GM23338 (cell line): ENCODE measurements around the gene AGPS. TPM values are rescaled to one million over a fixed set of nuclear protein-coding genes. Genes with fewer than 3 reads are reported as not detected.
"Not testable (repeated sequence)": the region's sequence is repeated elsewhere in the genome, so short reads cannot be mapped to it uniquely, and the experiment has no call there.

Experiments used
- ATAC-seq: fragments of 200-7000 bp; cut with Tn5 transposase; 3 replicates; pipeline ENCODE4 v1.9.1; 2020
- DNase-seq: peaks from one replicate; pipeline ENCODE4 v3.0.0-alpha.2; 2015; ENCODE audit warnings: low spot score
- H2AFZ ChIP-seq: fragments of 200-600 bp; sonication (generic); 2 replicates; pipeline ENCODE4 v1.8.0; 2016; ENCODE audit warnings: antibody characterized with exemption, mild to moderate bottlenecking, moderate library complexity
- H3F3A ChIP-seq: fragments of 200-600 bp; sonication (generic); replicated peaks from 2 replicates; pipeline ENCODE4 v1.8.0; 2017; ENCODE audit warnings: antibody characterized with exemption, mixed run types, low read depth
- H3K27ac ChIP-seq: fragments of 200-600 bp; sonication (generic); 2 replicates; pipeline ENCODE4 v1.6.1; 2016; ENCODE audit warnings: low read depth
- H3K27me3 ChIP-seq: fragments of 200-600 bp; sonication (generic); 2 replicates; pipeline ENCODE4 v1.8.0; 2016; ENCODE audit warnings: mild to moderate bottlenecking, mixed run types, moderate library complexity; ENCODE audit not compliant: insufficient read depth
- H3K36me3 ChIP-seq: fragments of 200-600 bp; sonication (generic); 2 replicates; pipeline ENCODE4 v1.8.0; 2016; ENCODE audit warnings: mild to moderate bottlenecking; ENCODE audit not compliant: insufficient read depth
- H3K4me1 ChIP-seq: fragments of 200-600 bp; sonication (generic); 2 replicates; pipeline ENCODE4 v1.8.0; 2016; ENCODE audit warnings: mild to moderate bottlenecking, moderate library complexity; ENCODE audit not compliant: insufficient read depth
- H3K4me2 ChIP-seq: fragments of 200-600 bp; sonication (generic); 2 replicates; pipeline ENCODE4 v1.7.1; 2017; ENCODE audit warnings: mixed run types
- H3K4me3 ChIP-seq: fragments of 200-600 bp; sonication (generic); 2 replicates; pipeline ENCODE4 v1.6.1; 2016; ENCODE audit warnings: mixed run types
- H3K79me2 ChIP-seq: fragments of 200-600 bp; sonication (generic); replicated peaks from 2 replicates; pipeline ENCODE4 v1.8.0; 2017; ENCODE audit warnings: mild to moderate bottlenecking; ENCODE audit not compliant: insufficient read depth
- H3K9me2 ChIP-seq: fragments of 200-600 bp; sonication (generic); 2 replicates; pipeline ENCODE4 v1.8.0; 2017; ENCODE audit not compliant: insufficient read depth
- H4K20me1 ChIP-seq: fragments of 200-600 bp; sonication (generic); replicated peaks from 2 replicates; pipeline ENCODE4 v1.8.0; 2017; ENCODE audit warnings: mild to moderate bottlenecking; ENCODE audit not compliant: insufficient read depth
- H3K27ac Mint-ChIP-seq: 2 replicates; pipeline ENCODE4 v1.8.0; 2020; ENCODE audit warnings: inconsistent platforms, mild to moderate bottlenecking, moderate library complexity, mixed read lengths
- H3K27me3 Mint-ChIP-seq: 3 replicates; pipeline ENCODE4 v1.8.0; 2022; ENCODE audit warnings: low read depth, mild to moderate bottlenecking, moderate library complexity, mixed read lengths, inconsistent platforms; ENCODE audit not compliant: insufficient read depth, poor library complexity
- H3K36me3 Mint-ChIP-seq: 3 replicates; pipeline ENCODE4 v1.8.0; 2021; ENCODE audit warnings: low read depth, mild to moderate bottlenecking, inconsistent platforms, moderate library complexity, mixed read lengths
- H3K4me1 Mint-ChIP-seq: 3 replicates; pipeline ENCODE4 v1.8.0; 2020; ENCODE audit warnings: mild to moderate bottlenecking, inconsistent platforms, mixed read lengths
- H3K4me3 Mint-ChIP-seq: 3 replicates; pipeline ENCODE4 v1.8.0; 2021; ENCODE audit warnings: moderate library complexity, mild to moderate bottlenecking, inconsistent platforms, mixed read lengths
- H3K9me3 Mint-ChIP-seq: 3 replicates; pipeline ENCODE4 v1.8.0; 2020; ENCODE audit warnings: moderate library complexity, mild to moderate bottlenecking, inconsistent platforms, mixed read lengths
- CREB1 ChIP-seq: fragments of 250-450 bp; sonication (Bioruptor Pico); IDR thresholded peaks from 2 replicates; pipeline ENCODE4 v1.5.0; 2020; ENCODE audit warnings: low read depth, mild to moderate bottlenecking, moderate library complexity
- ETS1 ChIP-seq: IDR thresholded peaks from 2 replicates; pipeline ENCODE4 v1.6.1; 2016; ENCODE audit warnings: antibody characterized with exemption
- EZH2phosphoT487 ChIP-seq: fragments of 200-600 bp; sonication (generic); IDR thresholded peaks from one replicate; pipeline ENCODE4 v1.8.1; 2018; ENCODE audit warnings: antibody characterized with exemption; ENCODE audit not compliant: unreplicated experiment
- JUNB ChIP-seq: IDR thresholded peaks from one replicate; pipeline ENCODE4 v1.6.1; 2016; ENCODE audit warnings: antibody characterized with exemption; ENCODE audit not compliant: unreplicated experiment
- STAT1 ChIP-seq: IDR thresholded peaks from one replicate; pipeline ENCODE4 v1.6.1; 2016; ENCODE audit warnings: antibody characterized with exemption; ENCODE audit not compliant: unreplicated experiment
- ZNF114 ChIP-seq: fragments of 250-450 bp; sonication (Bioruptor Pico); IDR thresholded peaks from 2 replicates; pipeline ENCODE4 v1.5.0; 2020; ENCODE audit warnings: mild to moderate bottlenecking, moderate library complexity
- ZNF331 ChIP-seq: fragments of 250-450 bp; sonication (Bioruptor Pico); IDR thresholded peaks from 2 replicates; pipeline ENCODE4 v1.5.0; 2020; ENCODE audit warnings: low read depth, mild to moderate bottlenecking, moderate library complexity
- polyA plus RNA-seq: library from polyadenylated mRNA; unstranded; fragments of >200 nt; fragmentation: Nextera tagmentation; extraction: Ambion mirVana; gene quantifications from 2 replicates; pipeline ENCODE4 v1.2.1, GENCODE V29; 2016
- total RNA-seq: library from RNA; depleted of rRNA; stranded (reverse); fragments of >200 nt; shearing (Covaris generic); gene quantifications from 2 replicates; pipeline ENCODE4 v1.2.3, GENCODE V29; 2014

AGPS gene
- total and polyA plus RNA-seq, 2 experiments from 2014 or later, result 14.6 to 73.2 TPM

- Mint-ChIP-seq H3K27me3 (no peaks in the 10 kb centered on the region), H3K27ac (no peak overlapping the region), H3K9me3 (peaks cover 39% of the 10 kb centered on the region), H3K4me3 (no peak overlapping the region), H3K4me1 (no peaks in the 10 kb centered on the region; the same call in 2 of the 3 replicates), H3K36me3 (peaks cover 68% of the 10 kb centered on the region)
- DNase-seq (no peak), ATAC-seq (no peak)
- peaks cover 82% of the 10 kb centered on the region for H3K79me2 ChIP-seq
- peaks cover 4% of the 10 kb centered on the region; the same call in 1 of the 2 replicates for H3K36me3 ChIP-seq
- H3F3A ChIP-seq, result no peaks in the 10 kb centered on the region
- H3K9me2 ChIP-seq, result peaks cover 5% of the 10 kb centered on the region; the same call in 1 of the 2 replicates
- no peaks in the 10 kb centered on the region for H3K27me3 ChIP-seq
- H2AFZ ChIP-seq, result no peak overlapping the region
- no peak overlapping the region for H3K4me2 ChIP-seq
- TF ChIP-seq EZH2phosphoT487 (no peak), ETS1 (no peak), STAT1 (no peak), ZNF331 (CRISPR knock-in tag) (no peak), JUNB (no peak), CREB1 (CRISPR knock-in tag) (no peak), ZNF114 (CRISPR knock-in tag) (no peak)
- H3K4me3 ChIP-seq, result no peak overlapping the region
- H4K20me1 ChIP-seq, result peaks cover 5% of the 10 kb centered on the region; the same call in 1 of the 2 replicates
- no peak overlapping the region for H3K27ac ChIP-seq
- H3K4me1 ChIP-seq, result no peaks in the 10 kb centered on the region
Measured at GRCh38 chr2:177429688-177430325, 37.2 kb downstream of the AGPS start.

- Histone ChIP-seq H3K27ac (no peak overlapping the region), H3K79me2 (peaks cover 75% of the 10 kb centered on the region), H3K4me1 (no peaks in the 10 kb centered on the region), H2AFZ (no peak overlapping the region), H3K27me3 (no peaks in the 10 kb centered on the region), H3K4me2 (no peak overlapping the region), H3K36me3 (peaks cover 4% of the 10 kb centered on the region; the same call in 1 of the 2 replicates), H4K20me1 (0 out of 2 replicates have a peak, but pooled peaks cover 5% of the 10 kb centered on the region), H3F3A (no peaks in the 10 kb centered on the region), H3K4me3 (no peak overlapping the region), H3K9me2 (peaks cover 5% of the 10 kb centered on the region; the same call in 1 of the 2 replicates)
- H3K36me3 Mint-ChIP-seq, result peaks cover 66% of the 10 kb centered on the region
- ATAC-seq, result no peak
- no peak overlapping the region for H3K4me3 Mint-ChIP-seq
- no peak for TF ChIP-seq EZH2phosphoT487
- no peak for TF ChIP-seq STAT1
- TF ChIP-seq ZNF114 (CRISPR knock-in tag), result no peak
- H3K4me1 Mint-ChIP-seq, result no peaks in the 10 kb centered on the region; the same call in 2 of the 3 replicates
- no peak overlapping the region for H3K27ac Mint-ChIP-seq
- DNase-seq, result no peak
- no peaks in the 10 kb centered on the region for H3K27me3 Mint-ChIP-seq
- peaks cover 39% of the 10 kb centered on the region for H3K9me3 Mint-ChIP-seq
Measured at GRCh38 chr2:177430411-177430810, 37.8 kb downstream of the AGPS start.

- not testable (repeated sequence) for H3K27ac Mint-ChIP-seq, H4K20me1 ChIP-seq, H3K4me3 ChIP-seq, H2AFZ ChIP-seq, H3K27me3 ChIP-seq, H3K36me3 ChIP-seq, H3K4me2 ChIP-seq, DNase-seq, H3K4me1 Mint-ChIP-seq, H3K27me3 Mint-ChIP-seq, H3K27ac ChIP-seq, H3F3A ChIP-seq, H3K4me1 ChIP-seq, ATAC-seq, H3K4me3 Mint-ChIP-seq, H3K9me2 ChIP-seq
- Mint-ChIP-seq H3K36me3 (peaks cover 63% of the 10 kb centered on the region), H3K9me3 (peaks cover 39% of the 10 kb centered on the region)
- H3K79me2 ChIP-seq, result peaks cover 67% of the 10 kb centered on the region
Measured at GRCh38 chr2:177431111-177431725, 38.6 kb downstream of the AGPS start.
